GM21737 (cell line): ENCODE results near the gene PLOD3.
A peak's percentile ranks its signal among the peaks of the same experiment; 100 is the strongest.

ENCODE experiments used
- ATAC-seq: cut with Tn5 transposase; IDR thresholded peaks from one replicate; pipeline ENCODE4 v1.9.1; 2021; ENCODE audit warnings: mild to moderate bottlenecking, moderate library complexity; ENCODE audit not compliant: unreplicated experiment

Gene PLOD3

DNA sequence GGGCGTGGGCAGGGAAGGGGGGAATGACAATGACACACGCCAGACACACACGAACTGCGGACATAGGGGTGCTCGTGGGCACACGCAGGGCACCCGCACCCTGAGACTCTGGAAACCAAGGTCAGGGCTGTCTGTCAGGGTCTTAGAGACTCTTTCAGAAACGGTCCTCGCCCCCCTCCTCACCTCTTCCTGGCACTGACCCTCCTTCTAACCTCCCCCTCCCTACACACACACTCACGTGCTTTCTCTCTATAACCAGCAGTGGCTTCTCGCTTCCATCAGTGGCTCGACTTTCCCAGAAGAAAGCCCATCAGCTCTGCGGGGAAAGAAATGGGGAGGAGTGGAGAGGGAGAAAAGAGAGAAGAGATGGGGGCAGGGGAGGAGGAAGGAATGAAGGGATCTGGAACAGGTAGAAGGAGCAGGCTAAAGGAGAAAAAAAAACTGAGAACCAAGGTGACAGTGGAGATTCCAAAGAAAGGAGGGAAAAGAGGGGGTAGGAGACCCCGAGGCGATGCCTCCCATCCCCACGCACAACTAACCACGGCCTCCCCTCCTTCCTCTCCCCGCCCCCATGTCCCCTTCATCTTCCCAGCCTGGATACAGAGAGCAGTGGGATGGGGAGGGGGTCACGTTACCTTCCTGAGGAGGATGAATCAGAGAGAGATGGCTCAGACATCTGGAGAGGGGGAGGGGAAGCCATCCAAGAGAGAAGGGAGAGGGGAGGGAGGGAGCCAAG, 50.3 kb downstream of the PLOD3 start:
- ATAC-seq: no peak

DNA sequence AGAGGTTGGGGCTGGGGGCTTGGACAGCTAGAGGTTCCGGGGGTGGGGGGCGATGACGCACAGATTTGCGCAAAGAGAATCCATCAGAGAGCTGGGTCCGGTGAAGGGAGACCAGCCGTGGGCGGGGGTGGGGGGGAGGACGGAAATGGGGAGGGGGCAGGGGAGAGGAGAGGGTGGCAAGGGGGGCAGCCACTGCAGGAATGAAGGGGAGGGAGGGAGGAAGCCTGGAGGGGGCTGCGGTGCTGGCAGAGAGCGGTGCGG, 50.8 kb downstream of the PLOD3 start:
- ATAC-seq: no peak

DNA sequence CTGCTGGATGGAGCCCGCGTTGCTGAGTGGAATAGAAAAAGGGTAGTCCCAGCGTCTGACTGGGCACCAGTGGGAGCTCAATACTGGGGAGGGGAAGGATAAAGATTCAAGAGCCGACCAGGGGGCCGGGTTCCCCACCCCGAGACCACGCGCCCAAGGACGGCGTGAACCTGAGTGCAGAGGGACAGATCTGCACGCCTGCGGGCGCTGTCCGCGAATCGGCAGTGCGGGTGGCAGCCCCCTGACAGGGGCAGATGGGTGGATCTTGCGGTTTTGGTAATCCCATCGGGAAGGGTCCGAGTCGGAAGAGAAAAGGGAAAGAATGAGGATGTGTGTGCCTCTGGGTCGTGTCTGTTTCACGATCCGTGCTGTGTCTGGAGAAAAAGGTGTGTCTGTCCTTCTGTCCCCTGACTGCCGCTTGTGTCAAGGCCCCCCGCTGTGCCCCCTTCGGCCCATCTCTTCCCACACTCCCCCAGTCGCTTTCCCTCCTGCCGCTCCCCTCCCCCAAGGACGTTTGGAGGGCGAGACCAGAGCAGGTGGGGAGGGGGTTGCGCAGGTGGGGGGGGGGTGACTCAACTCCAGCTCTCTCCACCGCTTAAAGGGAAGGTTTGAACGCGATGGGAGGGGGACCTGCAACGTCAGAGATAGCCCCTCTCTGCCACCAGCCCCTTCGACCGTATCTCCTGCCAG, 51.3 kb downstream of the PLOD3 start:
- no peak for ATAC-seq

DNA sequence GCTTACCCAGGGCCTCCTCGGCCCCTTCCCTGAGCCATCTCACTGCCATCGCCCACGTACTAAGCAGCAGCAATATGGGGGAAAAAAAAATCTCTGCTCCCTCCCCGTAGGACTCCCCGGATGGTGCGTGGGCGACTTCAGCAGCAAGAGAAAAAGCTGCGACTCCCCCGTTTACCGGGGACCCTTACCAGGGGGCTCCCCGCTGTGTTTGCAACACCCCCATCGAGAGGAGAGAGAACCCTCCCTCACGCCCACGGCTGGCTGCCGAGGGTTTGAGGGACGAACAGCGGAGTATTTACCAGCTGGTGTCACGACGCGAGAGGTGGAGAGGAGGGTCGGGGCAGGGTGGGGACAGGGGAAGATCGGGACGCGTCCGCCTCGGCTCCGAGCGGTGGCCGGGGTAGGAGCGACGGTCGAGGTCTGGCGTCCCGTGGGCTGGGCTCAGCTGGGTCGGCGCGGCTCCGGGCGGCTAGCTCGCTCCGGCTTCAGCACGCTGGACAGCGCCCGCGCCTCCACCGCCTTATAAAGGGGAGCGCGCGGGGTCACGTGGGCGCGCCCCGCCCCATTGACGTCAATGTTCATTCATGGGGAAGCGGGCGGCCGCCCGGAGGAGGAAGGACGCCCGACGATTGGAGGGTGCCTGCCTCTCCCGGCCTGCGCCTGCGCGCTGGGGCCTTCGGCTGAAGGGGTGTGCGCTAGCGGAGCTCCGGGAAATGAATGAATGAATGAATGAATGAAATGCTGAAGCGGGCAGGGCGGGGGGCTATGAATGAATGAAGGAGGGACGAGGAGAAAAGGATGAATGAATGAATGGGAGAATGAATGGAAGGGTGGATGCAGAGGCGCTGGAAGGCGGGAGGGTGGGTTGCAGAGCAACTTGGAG, 52.1 kb downstream of the PLOD3 start, which contains the start of gene VGF:
Gene VGF (minus strand): TSS at position 495 of the 883 bp plus-strand sequence. CDS start 726 bp downstream, outside the sequence.
- peak; percentile 76 for ATAC-seq

DNA sequence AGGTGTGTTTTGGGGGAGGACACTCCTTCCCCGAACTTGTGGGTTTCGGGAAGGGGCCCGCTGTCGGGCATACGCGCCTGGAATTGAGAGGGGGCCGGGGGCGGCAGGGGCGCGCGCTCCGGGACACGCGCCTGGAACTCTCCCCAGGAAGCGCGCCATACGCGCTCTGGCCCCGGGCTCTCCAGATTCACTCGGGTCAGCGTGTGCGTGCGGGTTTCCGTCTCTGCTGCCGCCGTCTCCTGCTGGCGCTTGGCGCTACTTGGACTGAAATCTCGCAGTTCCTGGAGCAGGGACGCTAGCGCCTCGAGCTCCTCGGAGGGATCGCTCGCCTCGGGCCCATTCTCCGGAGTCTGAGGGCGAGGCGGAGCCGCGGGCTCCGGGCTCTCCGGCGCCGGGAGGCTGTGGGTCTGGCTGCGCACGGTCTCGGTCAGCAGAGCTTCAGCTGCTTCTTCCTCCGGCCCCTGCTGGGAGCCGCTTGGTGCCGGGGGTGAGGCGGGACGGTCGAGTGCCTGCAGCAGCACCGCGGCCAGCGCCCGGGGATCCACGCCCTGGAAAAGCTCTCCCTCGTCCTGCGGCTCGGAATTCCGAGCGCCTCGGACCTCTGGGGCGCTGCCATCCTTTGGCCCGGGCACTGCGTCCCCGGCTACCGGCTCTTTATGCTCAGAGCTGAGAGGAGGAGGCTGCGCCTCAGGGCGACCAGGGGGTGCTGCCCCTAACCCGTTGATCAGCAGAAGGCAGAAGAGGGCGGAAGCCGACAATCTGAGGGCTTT, 53.1 kb downstream of the PLOD3 start:
- no peak for ATAC-seq

DNA sequence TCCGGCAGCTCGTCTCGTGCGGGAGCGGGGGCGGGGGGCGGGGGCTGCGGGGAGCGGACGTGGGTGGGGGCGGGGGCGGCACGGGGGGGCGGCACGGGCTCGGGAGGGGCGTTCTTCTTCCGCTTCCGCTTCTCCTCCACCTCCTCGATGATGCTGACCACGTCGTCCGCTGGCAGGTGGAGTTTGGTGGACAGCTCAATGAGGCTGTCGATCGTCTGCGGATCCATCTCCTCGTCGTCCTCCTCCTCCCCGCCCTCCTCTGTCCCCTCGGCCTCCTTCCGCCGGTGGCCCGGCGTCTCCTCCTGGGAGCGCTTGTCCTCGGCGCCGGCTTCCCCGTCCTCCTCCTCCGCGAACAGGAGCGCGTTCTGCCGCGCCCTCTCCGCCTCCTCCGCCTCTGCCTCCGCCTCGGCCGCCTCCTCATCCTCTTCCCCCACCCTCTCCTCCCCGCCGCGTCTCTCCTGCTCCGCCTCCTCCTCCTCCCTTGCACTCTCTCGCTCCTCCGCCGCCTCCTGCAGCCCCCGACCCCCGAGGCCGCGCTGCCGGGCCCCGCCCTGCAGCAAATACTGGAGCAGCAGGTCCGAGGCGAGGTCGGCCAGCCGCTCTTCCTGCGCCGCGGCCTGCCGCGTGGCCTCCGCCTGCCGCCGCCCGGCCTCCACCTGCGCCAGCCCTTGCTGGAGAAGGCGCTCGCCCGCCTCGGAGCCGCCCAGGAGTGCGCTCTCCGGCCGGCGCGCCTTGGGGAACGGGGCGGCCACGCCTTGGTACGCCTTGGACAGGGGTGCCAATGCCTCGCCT, 53.9 kb downstream of the PLOD3 start:
- ATAC-seq: no peak

DNA sequence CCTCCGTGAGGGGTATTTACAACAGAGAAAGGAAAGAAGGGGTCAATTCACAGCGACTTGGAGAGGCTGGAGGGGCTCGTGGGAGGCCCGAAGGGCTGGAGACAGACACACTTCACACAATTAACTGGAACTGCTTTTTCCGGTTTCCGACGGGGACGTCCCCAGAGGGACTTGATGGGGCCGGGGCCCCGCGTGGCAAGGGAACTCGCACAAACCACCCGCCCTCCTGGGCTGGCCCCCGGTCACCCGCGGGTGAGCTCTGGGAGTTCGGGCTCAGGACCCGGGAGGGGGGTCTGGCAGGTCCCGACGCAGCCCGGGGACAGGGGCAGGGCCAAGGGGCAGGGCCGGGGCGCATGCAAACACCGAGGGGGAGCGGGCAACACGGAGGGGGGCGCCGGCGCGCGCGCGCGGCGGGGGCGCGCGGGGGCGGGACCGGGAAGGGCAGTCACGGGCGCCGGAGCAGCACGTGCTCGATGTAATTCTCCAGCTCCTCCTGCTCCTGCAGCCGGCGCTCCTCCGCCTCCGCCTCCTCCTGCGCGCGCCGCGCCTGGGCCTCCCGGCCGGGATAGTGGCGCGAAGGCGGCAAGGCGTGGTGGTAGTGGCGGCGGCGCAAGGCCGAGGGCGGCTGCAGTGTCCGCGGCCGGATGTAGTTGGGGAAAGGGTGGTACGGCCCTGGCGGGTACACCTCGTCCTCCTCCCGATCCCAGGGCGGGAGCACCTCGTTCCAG, 54.7 kb downstream of the PLOD3 start:
- ATAC-seq: no peak

DNA sequence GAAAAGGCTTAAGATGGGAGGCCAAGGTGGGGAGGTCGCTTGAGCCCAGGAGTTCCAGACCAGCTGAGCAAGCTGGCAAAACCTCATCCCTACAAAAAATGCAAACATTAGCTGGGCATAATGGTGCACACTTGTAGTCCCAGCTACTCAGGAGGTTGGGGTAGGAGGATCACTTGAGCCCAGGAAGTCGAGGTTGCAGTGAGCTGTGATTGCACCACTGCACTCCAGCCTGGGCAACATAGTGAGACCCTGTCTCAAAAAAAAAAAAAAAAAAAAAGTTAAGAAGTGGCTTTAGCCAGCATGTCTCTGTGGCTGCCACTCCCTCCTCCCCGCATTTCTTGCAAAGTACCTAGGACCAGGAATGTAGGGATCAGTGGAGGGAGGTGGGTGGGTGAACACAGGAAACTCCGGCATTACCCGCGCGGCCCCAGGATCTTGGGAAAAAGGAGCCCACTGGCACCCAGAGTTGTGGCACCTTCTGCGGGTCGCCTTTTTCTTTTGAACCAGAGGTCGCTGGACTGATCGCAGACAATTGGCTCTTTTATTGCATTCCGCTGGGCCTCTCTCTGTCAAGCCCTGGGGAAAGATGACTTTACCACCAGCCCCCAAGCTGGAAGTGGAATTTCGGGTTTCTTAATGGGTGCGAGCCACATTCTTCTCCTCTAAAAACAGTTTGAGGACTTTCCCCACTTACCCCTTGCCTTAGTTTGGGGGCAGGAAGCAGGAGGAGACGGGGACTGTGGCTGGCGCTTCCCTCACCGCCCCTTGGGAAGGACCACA, 55.5 kb downstream of the PLOD3 start:
- no peak for ATAC-seq

DNA sequence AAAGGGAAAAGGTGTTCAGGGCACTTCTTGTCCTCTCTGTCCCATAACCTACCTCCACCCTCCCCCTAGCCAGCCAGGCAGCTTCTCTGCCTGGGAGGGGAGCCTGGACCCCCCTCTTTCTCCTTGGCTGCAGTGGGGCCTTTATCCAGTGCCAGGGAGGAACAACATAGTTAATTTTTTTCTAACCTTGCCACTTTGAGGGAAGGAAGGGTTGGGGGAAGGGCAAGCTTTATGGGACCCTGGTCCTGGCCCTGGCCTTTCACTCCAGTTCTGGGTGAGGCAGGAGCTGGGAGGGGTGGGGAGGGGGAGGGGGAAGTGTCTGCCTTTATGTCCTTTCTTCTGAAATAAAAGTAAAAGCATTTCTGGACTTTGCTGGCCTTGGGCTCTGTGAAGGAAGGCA, 56.5 kb downstream of the PLOD3 start:
- no peak for ATAC-seq

DNA sequence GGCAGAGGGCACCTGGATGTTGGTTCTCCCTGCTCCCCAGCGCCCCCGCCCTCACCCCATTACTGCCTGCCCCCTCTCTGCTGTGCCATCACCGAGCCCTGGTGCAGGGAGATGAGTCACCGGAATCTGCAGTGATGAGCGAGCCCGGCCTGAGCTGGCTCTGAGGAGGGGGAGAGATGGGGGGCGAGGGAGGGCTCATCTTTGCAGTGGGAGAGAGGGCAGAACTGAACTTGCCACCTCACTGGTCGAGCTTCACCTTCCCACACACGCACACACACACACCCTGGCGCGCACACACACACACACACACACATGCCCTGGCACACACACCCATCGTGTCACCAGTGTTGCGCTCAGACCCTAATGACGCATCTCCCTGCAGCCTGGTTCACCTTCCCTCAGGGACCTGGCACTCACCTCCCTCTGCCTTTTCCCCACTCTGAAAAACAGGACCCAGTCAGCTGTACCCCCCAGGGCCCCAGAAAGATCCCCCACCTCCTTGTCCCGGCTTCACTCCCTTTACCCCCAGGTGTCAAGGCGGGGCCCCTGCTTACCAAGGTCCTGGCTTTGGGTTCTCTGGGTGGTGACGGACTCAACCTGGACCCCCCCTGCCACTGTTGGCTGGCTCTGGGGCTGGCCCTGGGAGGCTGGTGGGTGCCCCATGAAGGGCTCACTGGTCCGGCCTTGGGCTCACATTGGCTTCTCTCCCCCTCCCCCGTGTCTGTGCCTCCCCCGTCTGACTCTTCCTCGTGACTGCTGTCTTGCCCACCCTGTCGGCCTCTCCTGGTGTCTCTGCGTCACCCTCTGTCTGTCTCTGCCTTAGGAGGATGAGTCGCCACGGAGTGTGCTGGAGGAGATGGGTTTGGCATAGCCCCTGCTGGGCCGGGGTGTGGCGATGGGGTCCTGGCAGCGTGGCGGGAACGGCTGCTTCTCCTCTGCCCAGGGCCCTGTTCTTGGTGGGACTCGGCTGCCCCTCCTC, 57.4 kb downstream of the PLOD3 start:
- no peak for ATAC-seq

DNA sequence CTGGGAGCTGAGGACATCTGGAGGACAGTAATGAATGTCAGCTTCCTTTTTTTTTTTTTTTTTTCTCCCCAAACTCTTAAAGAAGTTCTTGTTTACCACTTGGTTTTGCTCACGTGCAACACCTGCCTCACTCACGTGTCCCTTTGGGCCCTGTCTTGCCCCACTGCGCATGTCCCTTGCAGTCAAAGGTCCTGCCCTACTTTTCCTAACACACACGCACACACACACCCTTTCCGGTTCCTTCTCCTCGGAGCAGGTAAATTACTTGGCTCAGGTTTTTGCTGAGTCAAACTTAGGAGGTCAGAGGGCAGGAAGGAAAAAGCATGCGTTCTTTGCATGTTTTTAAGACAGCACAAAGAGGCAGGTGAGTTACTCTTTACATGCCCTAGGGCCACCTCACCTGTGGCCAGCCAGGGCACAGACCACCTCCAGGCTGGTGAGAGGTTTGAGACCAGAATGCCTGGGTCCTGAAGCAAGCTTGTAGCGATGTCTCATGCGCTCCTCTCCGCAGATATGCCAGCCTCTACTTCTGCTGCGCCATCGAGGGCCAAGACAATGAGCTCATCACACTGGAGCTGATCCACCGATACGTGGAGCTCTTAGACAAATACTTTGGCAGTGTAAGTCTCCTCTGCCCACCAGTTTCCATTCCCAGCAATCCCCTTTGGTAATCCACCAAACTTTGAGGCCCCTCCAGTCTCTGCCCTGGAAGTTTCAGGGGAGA, 60.4 kb downstream of the PLOD3 start:
- ATAC-seq: no peak

DNA sequence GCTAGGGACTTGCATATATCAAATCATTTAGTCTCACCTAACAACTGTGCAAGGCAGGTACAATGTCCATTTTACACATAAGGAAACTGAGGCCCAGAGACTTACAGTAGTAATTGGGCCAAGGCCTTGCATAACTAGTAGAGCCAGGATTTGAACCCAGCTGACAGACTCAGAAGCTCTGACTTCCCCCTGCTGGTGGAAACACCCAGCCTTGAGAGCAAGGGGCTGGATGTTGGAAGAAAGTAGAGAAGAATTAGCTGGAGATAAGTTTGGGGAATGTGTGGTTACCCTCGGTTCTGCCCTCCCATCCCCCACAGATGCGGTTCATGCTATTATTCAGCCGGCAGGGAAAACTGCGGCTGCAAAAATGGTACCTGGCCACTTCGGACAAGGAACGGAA, 61.1 kb downstream of the PLOD3 start:
- no peak for ATAC-seq
